Measurements from ENCODE around the gene SLC10A3. TPM values are rescaled to one million over a fixed set of nuclear protein-coding genes. Genes with fewer than 3 reads are reported as not detected.

Gene SLC10A3
- total and polyA plus RNA-seq, 7 experiments from 2014 or later = 11.7 to 58.7 (median 20.1) TPM

- H3K27me3 Mint-ChIP-seq = no peaks in the 10 kb centered on the region
- DNase-seq (no peak), ATAC-seq (no peak)
- peaks cover 0 to 6% (median 0%) of the 10 kb centered on the region in 5 donors for H3K36me3 Mint-ChIP-seq
- H3K9me3 ChIP-seq (ENCODE audit: control insufficient read depth in 2 of 3, low read length in 3 of 3) = no peaks in the 10 kb centered on the region
- peaks cover 5 to 7% of the 10 kb centered on the region in 2 donors for H3K4me1 ChIP-seq (ENCODE audit: control insufficient read depth in 2 of 2, insufficient read depth in 2 of 2, low read length in 2 of 2)
- H3K9me3 Mint-ChIP-seq = peaks cover 0 to 2% (median 0%) of the 10 kb centered on the region in 11 donors
- peaks cover 0 to 16% (median 14%) of the 10 kb centered on the region in 7 donors for H3K4me1 Mint-ChIP-seq
- POLR2A ChIA-PET = interaction anchor here (0.8 to 2.3 kb wide), 3 partner anchors 132 to 157 kb away, joined by 3 to 12 read pairs (median 3); partner anchors contain the start of gene RPL10
- intact Hi-C loops (cut with micrococcal nuclease) = loop anchor here in 1 of 2 donors (5.0 kb wide), 1 partner anchor 434 kb away; the partner anchor contains the start of gene MECP2
- peaks cover 0 to 37% (median 0%) of the 10 kb centered on the region in 3 experiments for H3K36me3 ChIP-seq (ENCODE audit: control insufficient read depth in 2 of 3, insufficient read depth in 3 of 3, low read length in 3 of 3)
- no peaks in the 10 kb centered on the region for H3K27me3 ChIP-seq (ENCODE audit: control insufficient read depth in 2 of 2, insufficient read depth in 2 of 2, low read length in 2 of 2)
- CTCF ChIA-PET = interaction anchor here (1.1 to 1.4 kb wide), 2 partner anchors 41 to 158 kb away, joined by 4 read pairs; partner anchors contain the start of gene SLC10A3
- no peak overlapping the region for H3K4me3 Mint-ChIP-seq
- no peak overlapping the region for H3K27ac ChIP-seq (ENCODE audit: low read depth, low read length)
- H3K4me3 ChIP-seq (ENCODE audit: low read length) = no peak overlapping the region
- no peak overlapping the region for H3K27ac Mint-ChIP-seq
These were observed 41.2 kb upstream of the SLC10A3 start for GRCh38 chrX:154531626-154532025.

GRCh38 chrX:154530286-154530685, 39.9 kb upstream of the SLC10A3 start:
- Mint-ChIP-seq H3K36me3 (peaks cover 0 to 6% (median 0%) of the 10 kb centered on the region in 5 donors), H3K4me3 (no peak overlapping the region), H3K4me1 (peaks cover 7 to 29% (median 23%) of the 10 kb centered on the region in 7 donors), H3K27me3 (no peaks in the 10 kb centered on the region), H3K27ac (peak overlapping the region in 1 of 9 donors; percentile 36), H3K9me3 (peaks cover 0 to 2% (median 0%) of the 10 kb centered on the region in 11 donors)
- H3K4me3 ChIP-seq (ENCODE audit: low read length) = no peak overlapping the region
- no peak overlapping the region for H3K27ac ChIP-seq (ENCODE audit: low read depth, low read length)
- ATAC-seq (no peak), DNase-seq (no peak)
- peaks cover 0 to 30% (median 0%) of the 10 kb centered on the region in 3 experiments for H3K36me3 ChIP-seq (ENCODE audit: control insufficient read depth in 2 of 3, insufficient read depth in 3 of 3, low read length in 3 of 3)
- CTCF ChIA-PET = no interaction called here
- POLR2A ChIA-PET = no interaction called here
- intact Hi-C loops (cut with micrococcal nuclease) = loop anchor here in 1 of 2 donors (5.0 kb wide), 1 partner anchor 433 kb away; the partner anchor contains the start of gene MECP2
- H3K9me3 ChIP-seq (ENCODE audit: control insufficient read depth in 2 of 3, low read length in 3 of 3) = no peaks in the 10 kb centered on the region
- no peaks in the 10 kb centered on the region for H3K27me3 ChIP-seq (ENCODE audit: control insufficient read depth in 2 of 2, insufficient read depth in 2 of 2, low read length in 2 of 2)
- H3K4me1 ChIP-seq (ENCODE audit: control insufficient read depth in 2 of 2, insufficient read depth in 2 of 2, low read length in 2 of 2) = peaks cover 5 to 20% of the 10 kb centered on the region in 2 donors

GRCh38 chrX:154529206-154529612, 38.8 kb upstream of the SLC10A3 start:
- no peak overlapping the region for H3K27ac Mint-ChIP-seq
- peaks cover 0 to 23% (median 0%) of the 10 kb centered on the region in 3 experiments for H3K36me3 ChIP-seq (ENCODE audit: control insufficient read depth in 2 of 3, insufficient read depth in 3 of 3, low read length in 3 of 3)
- ChIA-PET CTCF (no interaction called here), POLR2A (no interaction called here)
- intact Hi-C loops (cut with micrococcal nuclease) = loop anchor here in 1 of 2 donors (5.0 kb wide), 1 partner anchor 132 kb away; the partner anchor contains the start of gene RPL10
- peaks cover 0 to 6% (median 0%) of the 10 kb centered on the region in 5 donors for H3K36me3 Mint-ChIP-seq
- no peak for ATAC-seq
- H3K9me3 ChIP-seq (ENCODE audit: control insufficient read depth in 2 of 3, low read length in 3 of 3) = no peaks in the 10 kb centered on the region
- no peak overlapping the region for H3K4me3 Mint-ChIP-seq
- DNase-seq = no peak
- peaks cover 5 to 23% of the 10 kb centered on the region in 2 donors for H3K4me1 ChIP-seq (ENCODE audit: control insufficient read depth in 2 of 2, insufficient read depth in 2 of 2, low read length in 2 of 2)
- peaks cover 0 to 2% (median 0%) of the 10 kb centered on the region in 11 donors for H3K9me3 Mint-ChIP-seq
- H3K27me3 ChIP-seq (ENCODE audit: control insufficient read depth in 2 of 2, insufficient read depth in 2 of 2, low read length in 2 of 2) = no peaks in the 10 kb centered on the region
- no peak overlapping the region for H3K4me3 ChIP-seq (ENCODE audit: low read length)
- no peaks in the 10 kb centered on the region for H3K27me3 Mint-ChIP-seq
- H3K27ac ChIP-seq (ENCODE audit: low read depth, low read length) = no peak overlapping the region
- H3K4me1 Mint-ChIP-seq = peaks cover 7 to 28% (median 20%) of the 10 kb centered on the region in 7 donors

GRCh38 chrX:154526901-154527675, 36.7 kb upstream of the SLC10A3 start:
- Histone ChIP-seq H3K4me3 (ENCODE audit: low read length) (no peak overlapping the region), H3K36me3 (ENCODE audit: control insufficient read depth in 2 of 3, insufficient read depth in 3 of 3, low read length in 3 of 3) (peaks cover 0 to 4% (median 0%) of the 10 kb centered on the region in 3 experiments), H3K27ac (ENCODE audit: low read depth, low read length) (peak overlapping the region; percentile 50), H3K4me1 (ENCODE audit: control insufficient read depth in 2 of 2, insufficient read depth in 2 of 2, low read length in 2 of 2) (peaks cover 5 to 23% of the 10 kb centered on the region in 2 donors), H3K9me3 (ENCODE audit: control insufficient read depth in 2 of 3, low read length in 3 of 3) (no peaks in the 10 kb centered on the region), H3K27me3 (ENCODE audit: control insufficient read depth in 2 of 2, insufficient read depth in 2 of 2, low read length in 2 of 2) (no peaks in the 10 kb centered on the region)
- peak in 8 of 9 donors; percentile 29 to 55 (median 46) for DNase-seq
- peaks cover 7 to 28% (median 20%) of the 10 kb centered on the region in 7 donors for H3K4me1 Mint-ChIP-seq
- H3K9me3 Mint-ChIP-seq = peaks cover 0 to 2% (median 0%) of the 10 kb centered on the region in 11 donors
- H3K27ac Mint-ChIP-seq = peak overlapping the region; percentile 38 to 85 (median 80)
- H3K4me3 Mint-ChIP-seq = peak overlapping the region in 8 of 10 donors; percentile 28 to 72 (median 43)
- H3K27me3 Mint-ChIP-seq = no peaks in the 10 kb centered on the region
- peaks cover 0 to under 1% (median 0%) of the 10 kb centered on the region in 5 donors for H3K36me3 Mint-ChIP-seq
- intact Hi-C loops (cut with micrococcal nuclease) = loop anchor here (1.0 to 5.0 kb wide), 3 partner anchors 11 to 130 kb away; partner anchors contain the start of genes FAM3A (in 2 of the 2), LAGE3 (in 1 of the 2) and RPL10 (in 1 of the 2)
- ChIA-PET CTCF (interaction anchor here (0.9 to 2.1 kb wide), 7 partner anchors 10 to 1586 kb away, joined by 3 to 7 read pairs (median 4); no protein-coding TSS in a partner anchor), POLR2A (interaction anchor here (0.7 to 1.9 kb wide), 11 partner anchors 10 to 531 kb away, joined by 3 to 13 read pairs (median 5); partner anchors contain the start of genes G6PD, IKBKG, PLXNA3 and RPL10)
- peak; percentile 93 for ATAC-seq

- peaks cover 0 to 2% (median 0%) of the 10 kb centered on the region in 11 donors for H3K9me3 Mint-ChIP-seq
- H3K27me3 ChIP-seq (ENCODE audit: control insufficient read depth in 2 of 2, insufficient read depth in 2 of 2, low read length in 2 of 2) = no peaks in the 10 kb centered on the region
- H3K4me1 Mint-ChIP-seq = peaks cover 7 to 28% (median 20%) of the 10 kb centered on the region in 7 donors
- no peaks in the 10 kb centered on the region for H3K36me3 ChIP-seq (ENCODE audit: control insufficient read depth in 2 of 3, insufficient read depth in 3 of 3, low read length in 3 of 3)
- H3K9me3 ChIP-seq (ENCODE audit: control insufficient read depth in 2 of 3, low read length in 3 of 3) = no peaks in the 10 kb centered on the region
- DNase-seq = no peak
- intact Hi-C loops (cut with micrococcal nuclease) = loop anchor here (2.0 to 5.0 kb wide), 2 partner anchors 47 to 129 kb away; partner anchors contain the start of genes LAGE3 (in 1 of the 2) and RPL10 (in 1 of the 2)
- ChIA-PET POLR2A (interaction anchor here (0.6 to 1.4 kb wide), 2 partner anchors 10 to 36 kb away, joined by 3 read pairs; partner anchors contain the start of gene FAM3A), CTCF (interaction anchor here (0.7 to 1.6 kb wide), 4 partner anchors 11 to 153 kb away, joined by 3 to 4 read pairs (median 3); no protein-coding TSS in a partner anchor)
- no peak overlapping the region for H3K4me3 ChIP-seq (ENCODE audit: low read length)
- peak overlapping the region; percentile 27 to 75 (median 66) for H3K4me3 Mint-ChIP-seq
- H3K27me3 Mint-ChIP-seq = no peaks in the 10 kb centered on the region
- peaks cover 5 to 23% of the 10 kb centered on the region in 2 donors for H3K4me1 ChIP-seq (ENCODE audit: control insufficient read depth in 2 of 2, insufficient read depth in 2 of 2, low read length in 2 of 2)
- H3K27ac Mint-ChIP-seq = peak overlapping the region; percentile 33 to 89 (median 80)
- ATAC-seq = no peak
- no peak overlapping the region for H3K27ac ChIP-seq (ENCODE audit: low read depth, low read length)
- H3K36me3 Mint-ChIP-seq = no peaks in the 10 kb centered on the region
These were observed 35.4 kb upstream of the SLC10A3 start for GRCh38 chrX:154525606-154526490.
